COR-L47 (cell line): Measurements from ENCODE around the gene MARCO.

Experiments
- DNase-seq: peaks from one replicate; lab custom pipeline; 2025; lab: John Stamatoyannopoulos, UW

MARCO gene

DNA sequence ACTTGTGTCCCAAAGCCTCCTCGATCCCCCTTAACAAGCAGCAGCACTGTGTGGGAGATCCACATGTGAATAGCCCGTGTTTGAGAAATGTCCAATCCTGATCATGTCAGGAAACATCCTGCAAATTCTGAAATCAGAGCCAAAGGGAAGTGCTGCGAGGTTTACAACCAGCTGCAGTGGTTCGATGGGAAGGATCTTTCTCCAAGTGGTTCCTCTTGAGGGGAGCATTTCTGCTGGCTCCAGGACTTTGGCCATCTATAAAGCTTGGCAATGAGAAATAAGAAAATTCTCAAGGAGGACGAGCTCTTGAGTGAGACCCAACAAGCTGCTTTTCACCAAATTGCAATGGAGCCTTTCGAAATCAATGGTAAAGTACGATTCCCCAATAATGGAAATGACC, at the start of gene MARCO:
TSS of gene MARCO (plus strand) at position 164 of the 400 bp plus-strand sequence. CDS start at position 271, 107 bp downstream.
- no peak for DNase-seq

- DNase-seq: no peak
These were observed 48.9 kb upstream of the MARCO start for GRCh38 chr2:118893100-118893499.

DNA sequence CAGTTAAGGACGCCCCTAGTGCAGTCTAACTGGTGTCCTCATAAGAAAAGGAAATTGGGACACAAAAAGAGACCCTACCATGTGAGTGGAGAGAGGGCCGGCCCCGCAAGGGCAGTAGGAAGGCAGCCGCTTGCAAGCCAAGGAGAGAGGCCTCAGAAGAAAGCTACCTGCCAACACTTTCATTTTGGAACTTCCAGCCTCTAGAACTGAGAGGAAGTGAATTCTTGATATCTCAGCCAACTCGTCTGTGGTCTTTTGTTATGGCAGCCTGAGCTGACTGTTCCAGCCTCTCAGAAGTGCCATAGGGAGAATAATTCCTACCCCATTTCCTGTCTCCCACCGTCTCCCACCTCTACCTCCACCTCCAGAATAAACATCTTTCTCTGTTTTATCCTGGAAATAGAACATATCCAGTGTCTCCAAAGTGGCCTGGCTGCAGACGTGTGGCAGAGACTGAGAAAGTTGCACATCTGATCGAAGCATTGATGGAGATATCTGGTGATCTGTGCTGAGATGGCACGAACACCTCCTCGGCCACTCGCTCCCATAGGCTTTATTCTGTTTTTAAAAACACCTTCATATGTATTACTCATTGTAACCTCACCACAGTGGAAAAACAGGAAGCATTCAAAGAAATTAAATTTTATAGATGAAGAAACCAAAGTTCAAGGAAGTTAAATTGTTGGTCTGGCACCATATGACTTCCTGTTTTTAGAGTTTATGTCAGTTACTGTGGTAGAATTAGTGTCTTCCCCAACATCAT, 39.5 kb upstream of the MARCO start:
- no peak for DNase-seq

DNA sequence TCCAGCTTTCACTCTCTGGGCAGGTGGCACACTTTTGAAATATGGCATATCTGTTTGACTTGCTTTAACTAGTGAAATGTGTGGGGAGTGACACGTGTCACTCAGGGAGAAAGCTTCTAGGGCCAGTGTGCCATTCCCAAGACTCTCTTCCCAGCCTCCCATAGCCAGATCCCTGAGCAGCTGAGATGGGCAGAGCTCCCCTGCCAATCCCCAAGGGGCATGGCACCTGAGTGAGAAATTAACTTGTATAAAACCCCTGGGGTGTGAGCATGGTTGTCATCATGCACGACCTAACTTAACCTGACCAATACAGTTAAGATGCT, 39.0 kb upstream of the MARCO start:
- DNase-seq: no peak

DNA sequence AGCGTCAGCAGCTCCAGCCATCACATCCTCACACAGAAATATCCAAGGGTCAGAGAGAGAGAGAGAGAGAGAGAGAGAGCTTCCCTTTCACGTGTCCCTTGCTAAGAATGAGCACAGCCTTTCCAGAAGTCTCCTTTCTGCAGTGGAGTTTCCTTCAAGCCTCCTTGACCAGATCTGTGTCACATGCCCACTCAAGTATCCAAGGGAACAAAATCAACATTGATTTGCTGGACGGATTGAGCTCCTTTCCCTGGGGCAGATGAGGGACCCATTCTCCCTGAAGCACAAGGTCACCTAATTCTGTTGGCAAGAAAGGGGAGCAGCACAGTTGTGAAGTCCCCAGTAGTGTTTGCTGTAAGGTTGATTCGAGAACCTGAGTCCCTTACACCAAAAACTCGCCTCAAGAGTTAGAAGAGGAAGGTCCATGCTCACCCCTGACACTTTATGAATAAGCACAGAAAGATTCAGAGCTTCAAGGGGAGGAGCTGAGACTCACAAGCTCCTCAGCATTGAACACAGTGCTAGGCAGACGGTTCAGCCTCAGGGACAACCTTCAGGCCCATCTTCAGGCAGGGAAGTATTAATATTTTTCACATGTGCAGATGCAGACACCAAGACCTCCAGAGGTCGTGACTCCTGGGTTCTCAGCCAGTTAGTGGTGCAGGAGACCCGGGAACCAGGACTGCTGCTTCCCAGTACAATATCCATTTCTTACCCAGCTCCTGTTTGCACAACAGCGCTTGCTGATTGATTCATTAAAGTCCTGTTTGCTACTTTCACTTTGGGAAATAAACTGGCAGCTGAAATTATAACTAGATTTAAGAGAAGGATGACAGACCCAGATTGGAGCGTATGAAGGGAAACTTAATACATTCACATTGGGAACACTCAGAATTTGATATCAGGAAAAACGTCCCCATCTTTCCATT, 38.2 kb upstream of the MARCO start:
- no peak for DNase-seq

DNA sequence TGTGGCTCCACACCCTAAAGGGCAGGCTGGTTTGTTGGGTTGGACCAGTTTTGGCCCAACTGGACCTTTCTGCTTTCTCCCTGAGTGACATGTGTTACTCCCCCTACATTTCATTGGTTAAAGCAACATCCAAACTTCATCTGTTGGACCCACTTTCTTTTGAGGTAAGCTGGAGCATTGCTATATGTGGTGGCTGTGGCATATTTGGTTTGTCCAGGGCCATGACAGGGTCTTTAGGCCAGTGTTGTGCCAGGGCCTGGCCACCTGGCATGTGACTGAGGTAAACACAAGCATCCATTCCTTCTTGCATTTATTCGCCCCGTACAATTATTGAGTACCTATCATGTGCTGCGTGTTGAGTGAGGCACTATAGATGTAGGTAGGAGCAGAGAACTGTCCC, 36.8 kb upstream of the MARCO start:
- no peak for DNase-seq

DNA sequence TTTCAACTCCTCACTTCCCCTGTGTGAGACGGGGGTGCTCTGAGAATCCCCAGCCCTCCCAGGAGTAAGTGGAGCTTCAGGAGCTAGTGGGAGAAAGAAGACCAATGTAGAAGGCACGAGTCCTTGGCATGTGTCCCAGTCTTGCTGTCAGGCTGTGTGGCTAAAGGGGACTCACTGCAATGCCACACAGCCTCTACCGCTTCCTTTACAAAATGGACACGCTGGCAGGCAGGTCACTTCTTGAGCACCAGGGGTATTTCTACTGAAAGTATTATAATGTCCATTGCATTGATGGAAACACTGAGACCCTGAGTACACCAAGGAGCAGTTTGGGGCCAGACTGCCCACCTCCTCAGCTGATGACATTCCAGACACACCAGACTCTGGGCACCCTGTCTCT, 35.8 kb upstream of the MARCO start:
- no peak for DNase-seq

- no peak for DNase-seq
These were observed 34.2 kb upstream of the MARCO start for GRCh38 chr2:118907759-118908158.

GRCh38 chr2:118909191-118909590, 32.8 kb upstream of the MARCO start:
- DNase-seq: no peak

DNA sequence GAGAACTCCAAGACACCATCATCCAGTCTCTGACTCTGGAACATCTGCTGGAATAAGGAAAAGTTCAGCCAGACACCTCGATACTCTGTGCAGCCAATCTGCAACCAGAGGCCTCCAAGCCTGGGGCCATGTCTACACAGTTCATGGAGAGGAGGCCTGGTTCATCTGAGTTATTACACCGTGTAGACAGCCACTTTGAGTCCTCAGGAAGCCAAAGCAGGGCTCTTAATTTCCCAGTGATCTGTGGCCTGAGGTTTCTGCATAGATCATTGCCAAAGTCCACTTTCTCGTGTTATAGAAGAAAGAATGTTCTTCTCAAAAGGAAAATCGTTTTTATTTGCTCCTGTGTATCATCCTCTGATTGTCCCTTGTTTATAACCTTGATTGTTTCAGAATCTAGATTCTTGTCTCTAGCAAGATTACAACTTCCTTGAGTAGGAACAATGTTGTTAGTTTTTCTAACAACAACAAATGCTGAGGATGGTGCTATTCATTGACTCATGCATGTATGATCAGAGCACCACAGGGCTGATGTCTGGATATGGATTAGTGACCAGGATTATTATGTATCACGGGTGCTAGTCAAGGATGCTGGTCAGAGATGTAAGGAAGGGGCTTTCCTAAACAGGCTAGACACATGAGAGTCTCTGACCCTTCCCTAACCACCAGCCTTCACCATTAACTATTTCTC, 30.7 kb upstream of the MARCO start:
- no peak for DNase-seq

GRCh38 chr2:118911936-118912335, 30.1 kb upstream of the MARCO start:
- DNase-seq: no peak

GRCh38 chr2:118913131-118913802, 28.7 kb upstream of the MARCO start:
- DNase-seq: no peak

GRCh38 chr2:118913803-118914645, 28.0 kb upstream of the MARCO start:
- no peak for DNase-seq

- no peak for DNase-seq
These were observed 27.1 kb upstream of the MARCO start for GRCh38 chr2:118914721-118915453.

- DNase-seq: no peak
These were observed 24.0 kb upstream of the MARCO start for GRCh38 chr2:118918017-118918416.

DNA sequence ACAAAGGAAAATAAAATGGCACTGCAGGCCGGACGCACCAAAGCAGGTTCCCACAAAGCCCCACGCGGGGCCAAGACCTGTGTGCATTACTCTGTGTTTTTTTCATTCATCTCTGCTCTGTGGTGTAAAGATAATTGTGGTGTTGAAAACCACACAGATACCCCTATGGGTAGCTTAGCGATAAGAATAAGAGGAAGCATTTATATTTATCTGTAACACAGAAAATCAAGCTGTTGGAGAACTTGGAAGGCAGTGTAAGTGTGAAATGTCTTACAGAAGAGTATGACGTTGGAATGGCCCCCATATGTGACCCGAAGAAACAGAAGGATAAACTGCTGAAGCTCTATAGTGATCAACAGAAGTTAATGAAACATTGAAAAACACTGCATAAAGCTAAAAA, 20.3 kb upstream of the MARCO start:
- no peak for DNase-seq

DNA sequence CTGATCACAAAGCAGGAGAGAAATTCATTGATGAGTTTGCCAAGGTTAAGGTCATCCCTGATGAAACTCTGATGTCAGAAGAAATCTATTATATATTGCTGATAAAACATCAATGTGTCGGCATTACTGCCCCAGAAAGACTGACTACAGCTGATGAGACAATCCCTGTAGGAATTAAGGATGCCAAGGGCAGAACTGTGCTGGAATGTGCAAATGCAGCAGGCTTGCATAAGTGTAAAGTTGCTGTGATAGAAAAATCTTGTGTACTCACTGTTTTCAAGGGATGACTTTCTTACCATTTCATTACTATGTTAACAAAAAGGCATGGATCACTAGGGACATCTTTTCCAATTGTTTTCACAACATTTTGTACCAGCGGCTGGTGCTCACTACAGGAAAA, 19.7 kb upstream of the MARCO start:
- DNase-seq: no peak

DNA sequence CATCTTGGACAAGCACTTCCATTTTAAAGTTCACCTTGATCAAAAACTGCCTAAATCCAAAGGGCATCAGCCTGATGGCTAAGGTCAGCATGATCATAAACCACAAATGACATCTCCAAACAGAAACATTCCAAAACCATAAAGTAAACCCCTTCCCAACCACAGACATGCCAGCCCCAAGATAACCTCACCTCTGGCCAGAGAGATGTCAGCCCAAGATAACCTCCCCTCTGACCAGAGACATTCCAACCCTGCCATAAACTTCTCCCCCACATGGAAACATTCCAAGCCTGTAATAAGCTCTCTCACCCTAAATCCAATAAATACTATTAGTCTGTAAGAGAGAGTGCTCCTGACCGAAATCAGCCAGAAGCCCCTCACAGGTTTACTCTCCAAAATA, 18.6 kb upstream of the MARCO start:
- no peak for DNase-seq

DNA sequence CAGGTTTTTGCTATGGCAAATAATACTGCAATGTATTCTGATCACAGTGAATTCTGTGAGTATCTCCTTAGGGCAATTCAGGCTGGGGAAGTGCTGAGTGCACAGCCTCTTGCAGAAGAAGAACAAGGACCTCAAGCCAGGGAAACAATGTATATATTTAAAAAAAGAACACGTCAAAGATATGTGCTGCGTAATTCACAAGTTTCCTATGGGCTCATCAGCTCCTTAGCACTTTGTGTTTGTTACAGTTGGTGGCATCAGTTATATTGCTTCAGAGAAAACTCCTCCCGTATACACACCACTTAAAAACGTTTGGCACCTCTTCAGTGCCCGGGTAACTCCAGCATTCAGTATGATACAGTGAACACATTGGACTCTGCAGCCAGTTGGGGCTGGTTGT, 16.5 kb upstream of the MARCO start:
- DNase-seq: no peak

DNA sequence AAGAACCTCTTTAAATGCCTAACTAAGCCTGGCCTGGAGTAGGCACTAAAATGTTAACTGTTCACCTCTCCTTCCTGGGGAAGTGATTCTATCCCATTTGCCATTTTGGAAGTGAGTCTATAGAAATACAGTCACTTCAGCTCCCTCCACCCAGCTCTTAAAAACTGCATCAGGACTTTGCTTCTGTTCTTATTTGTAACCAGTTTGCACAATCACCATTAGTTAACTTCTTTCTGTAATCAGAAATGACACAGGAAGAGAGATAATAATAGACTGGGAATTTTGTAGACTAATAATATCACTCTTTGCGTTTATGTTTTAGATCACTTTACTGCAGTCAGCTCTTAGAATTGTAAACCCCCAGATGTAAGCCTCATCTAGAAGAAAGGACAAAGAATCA, 16.0 kb upstream of the MARCO start:
- DNase-seq: no peak

- no peak for DNase-seq
These were observed 12.9 kb upstream of the MARCO start for GRCh38 chr2:118929059-118929458.
